Activated gamma-delta T cell (primary cell): Measurements from ENCODE around the gene COMMD1.

Source experiments
- DNase-seq: peaks from one replicate; lab custom pipeline; 2025; lab: John Stamatoyannopoulos, UW

Gene COMMD1

DNA sequence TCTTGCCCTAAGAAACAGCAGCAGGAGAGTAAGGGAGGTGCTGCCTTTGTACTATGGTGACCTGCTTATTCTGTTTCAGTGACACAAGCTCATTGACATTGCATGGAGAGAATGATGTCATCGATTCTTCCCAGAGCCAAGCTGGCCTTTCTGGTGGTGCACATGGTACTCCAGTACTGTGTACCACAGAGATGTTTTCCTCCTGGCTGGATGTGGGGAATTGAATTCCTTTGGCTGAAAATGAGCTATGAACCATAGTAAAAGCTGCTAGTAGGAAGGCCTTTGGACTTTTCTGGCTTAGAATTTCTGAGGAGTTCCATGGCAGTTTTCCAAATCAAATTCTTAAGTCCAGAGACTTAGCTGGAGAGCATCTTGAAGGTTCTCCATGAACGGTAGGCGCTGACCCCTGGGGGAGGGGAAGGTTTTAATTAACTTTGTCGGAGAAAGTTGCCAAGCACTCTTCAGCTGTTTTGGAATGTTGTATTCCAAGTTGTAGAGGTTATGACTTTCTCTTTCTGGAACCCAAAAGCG, 273.3 kb downstream of the COMMD1 start:
- DNase-seq = no peak

DNA sequence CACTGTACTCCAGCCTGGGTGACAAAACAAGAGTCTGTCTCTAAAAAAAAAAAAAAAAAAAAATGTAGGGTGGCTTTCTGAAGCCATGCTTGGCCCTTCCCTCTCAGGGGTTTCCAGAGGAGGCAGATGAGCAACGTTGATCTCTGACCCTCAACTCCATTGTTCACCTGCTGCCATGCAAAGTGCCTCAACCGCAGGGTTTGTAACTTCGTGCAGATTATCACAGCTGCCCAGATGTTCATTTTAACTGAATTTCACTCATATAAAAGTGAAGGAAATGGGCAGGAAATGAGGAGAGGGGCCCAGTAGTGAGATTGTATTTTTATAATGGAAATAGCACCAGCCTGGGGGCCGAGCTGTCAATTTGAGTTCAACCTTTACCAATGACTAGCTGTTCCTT, 275.5 kb downstream of the COMMD1 start:
- DNase-seq = no peak

DNA sequence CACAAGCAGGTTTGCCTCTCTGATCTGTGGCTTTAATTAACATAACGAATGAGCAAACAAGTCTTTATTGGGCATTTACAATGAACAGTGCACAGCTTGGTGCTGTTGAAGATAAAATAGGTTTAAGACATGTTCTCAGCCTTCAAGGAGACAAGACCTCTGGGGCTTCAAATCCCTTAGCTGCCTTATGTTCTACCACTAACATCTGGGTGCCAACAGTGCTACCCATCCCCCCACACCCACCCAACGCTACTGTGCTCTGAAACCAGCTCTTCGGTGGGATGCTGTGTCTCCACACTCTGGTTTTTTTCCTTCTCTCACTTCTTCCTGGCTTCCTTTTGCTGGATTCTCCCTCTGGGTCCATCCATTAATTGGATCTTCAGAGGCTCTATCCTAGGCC, 276.4 kb downstream of the COMMD1 start:
- no peak for DNase-seq

DNA sequence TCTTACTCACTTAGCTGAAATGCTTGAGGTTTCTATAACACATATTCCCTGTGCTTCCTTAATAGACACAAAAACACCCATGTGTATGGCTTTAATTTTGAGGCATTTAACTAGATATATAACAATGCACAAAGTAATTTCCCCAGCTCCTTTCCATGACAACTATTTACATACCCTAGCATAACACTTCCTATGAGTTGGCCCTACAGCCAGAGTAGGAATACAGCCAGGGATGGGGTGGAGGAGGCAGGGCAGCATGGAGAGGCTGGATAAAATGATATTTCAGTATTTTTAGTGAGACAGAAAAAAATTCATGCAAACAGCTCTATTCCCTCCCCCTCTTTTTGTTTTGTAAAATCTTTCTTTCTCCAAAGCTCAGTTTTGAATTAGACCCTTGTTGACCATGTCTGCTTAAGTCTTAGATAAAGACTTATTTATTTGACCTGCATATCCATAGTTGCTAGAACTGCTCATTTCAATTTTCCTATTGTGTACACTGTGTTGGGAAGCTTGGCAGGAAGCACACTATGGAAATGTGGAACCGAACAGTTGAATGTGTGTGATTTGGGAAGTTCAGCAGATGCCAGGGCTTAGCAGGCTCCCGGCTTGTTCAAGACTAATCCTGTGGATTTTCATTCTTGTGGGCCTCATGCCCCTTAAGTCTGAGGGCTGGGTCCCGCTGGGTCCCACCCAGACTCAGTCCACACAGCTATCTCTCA, 279.2 kb downstream of the COMMD1 start:
- no peak for DNase-seq
